ENCODE results near the gene CASP7.

The CASP7 gene

GRCh38 chr10:113709221-113709838, 29.6 kb downstream of the CASP7 start:
- Histone ChIP-seq H3K9ac (no peak overlapping the region), H3K4me1 (peaks cover 18% of the 10 kb centered on the region), H3K9me3 (no peaks in the 10 kb centered on the region; the same call in 1 of the 2 replicates), H3K4me2 (no peak overlapping the region), H3K27ac (no peak overlapping the region), H4K20me1 (peaks cover 66% of the 10 kb centered on the region), H3K27me3 (no peaks in the 10 kb centered on the region), H3K4me3 (no peak overlapping the region), H3K36me3 (peaks cover 33% of the 10 kb centered on the region)
- TF ChIP-seq Cebpa-rat (IDR thresholded peaks at IDR 0.05) = no peak

GRCh38 chr10:113711142-113711541, 31.4 kb downstream of the CASP7 start:
- Histone ChIP-seq H3K4me3 (no peak overlapping the region), H3K27me3 (no peaks in the 10 kb centered on the region), H3K4me2 (no peak overlapping the region), H3K36me3 (peaks cover 44% of the 10 kb centered on the region), H3K9ac (no peak overlapping the region), H4K20me1 (peaks cover 72% of the 10 kb centered on the region), H3K9me3 (no peaks in the 10 kb centered on the region; the same call in none of the 2 replicates), H3K4me1 (peaks cover 22% of the 10 kb centered on the region), H3K27ac (no peak overlapping the region)
- no peak for TF ChIP-seq Cebpa-rat (IDR thresholded peaks at IDR 0.05)

GRCh38 chr10:113712024-113712423, 32.3 kb downstream of the CASP7 start:
- H4K20me1 ChIP-seq = peaks cover 74% of the 10 kb centered on the region
- no peak overlapping the region for H3K27ac ChIP-seq
- no peak overlapping the region for H3K9ac ChIP-seq
- no peak for TF ChIP-seq Cebpa-rat (IDR thresholded peaks at IDR 0.05)
- H3K27me3 ChIP-seq = no peaks in the 10 kb centered on the region
- peaks cover 47% of the 10 kb centered on the region for H3K36me3 ChIP-seq
- H3K4me1 ChIP-seq = peaks cover 26% of the 10 kb centered on the region
- peaks cover 1% of the 10 kb centered on the region for H3K9me3 ChIP-seq
- H3K4me2 ChIP-seq = no peak overlapping the region
- H3K4me3 ChIP-seq = no peak overlapping the region

- H4K20me1 ChIP-seq = peaks cover 72% of the 10 kb centered on the region
- peaks cover 10% of the 10 kb centered on the region for H3K9me3 ChIP-seq
- no peak overlapping the region for H3K9ac ChIP-seq
- H3K27ac ChIP-seq = no peak overlapping the region
- TF ChIP-seq Cebpa-rat (IDR thresholded peaks at IDR 0.05) = no peak
- H3K4me3 ChIP-seq = no peak overlapping the region
- no peaks in the 10 kb centered on the region for H3K27me3 ChIP-seq
- H3K4me2 ChIP-seq = no peak overlapping the region
- peaks cover 57% of the 10 kb centered on the region for H3K36me3 ChIP-seq
- H3K4me1 ChIP-seq = peaks cover 19% of the 10 kb centered on the region
Observed at GRCh38 chr10:113712755-113713639, 33.3 kb downstream of the CASP7 start.

- H4K20me1 ChIP-seq = peaks cover 69% of the 10 kb centered on the region
- no peak overlapping the region for H3K27ac ChIP-seq
- no peak for TF ChIP-seq Cebpa-rat (IDR thresholded peaks at IDR 0.05)
- no peak overlapping the region for H3K9ac ChIP-seq
- H3K36me3 ChIP-seq = peaks cover 59% of the 10 kb centered on the region
- H3K9me3 ChIP-seq = peaks cover 15% of the 10 kb centered on the region
- H3K27me3 ChIP-seq = no peaks in the 10 kb centered on the region
- H3K4me3 ChIP-seq = no peak overlapping the region
- H3K4me1 ChIP-seq = peaks cover 15% of the 10 kb centered on the region
- H3K4me2 ChIP-seq = no peak overlapping the region
Observed at GRCh38 chr10:113713640-113713982, 33.9 kb downstream of the CASP7 start.

- H3K36me3 ChIP-seq = peaks cover 69% of the 10 kb centered on the region
- no peaks in the 10 kb centered on the region for H3K27me3 ChIP-seq
- H3K4me2 ChIP-seq = no peak overlapping the region
- peaks cover 8% of the 10 kb centered on the region; the same call in 1 of the 2 replicates for H3K4me1 ChIP-seq
- no peak overlapping the region for H3K9ac ChIP-seq
- H3K27ac ChIP-seq = no peak overlapping the region
- H3K9me3 ChIP-seq = peaks cover 15% of the 10 kb centered on the region; the same call in 1 of the 2 replicates
- H4K20me1 ChIP-seq = peaks cover 47% of the 10 kb centered on the region
- H3K4me3 ChIP-seq = no peak overlapping the region
- TF ChIP-seq Cebpa-rat (IDR thresholded peaks at IDR 0.05) = no peak
Observed at GRCh38 chr10:113716109-113716910, 36.6 kb downstream of the CASP7 start.

- Histone ChIP-seq H3K4me2 (no peak overlapping the region), H3K36me3 (peaks cover 82% of the 10 kb centered on the region), H4K20me1 (0 out of 2 replicates have a peak, but pooled peaks cover 27% of the 10 kb centered on the region), H3K9ac (no peak overlapping the region), H3K4me3 (no peak overlapping the region), H3K4me1 (peaks cover 8% of the 10 kb centered on the region; the same call in 1 of the 2 replicates), H3K27ac (no peak overlapping the region), H3K9me3 (peaks cover 15% of the 10 kb centered on the region; the same call in 1 of the 2 replicates), H3K27me3 (no peaks in the 10 kb centered on the region)
- TF ChIP-seq Cebpa-rat (IDR thresholded peaks at IDR 0.05) = no peak
Observed at GRCh38 chr10:113718969-113719822, 39.5 kb downstream of the CASP7 start.

- Histone ChIP-seq H3K36me3 (peaks cover 82% of the 10 kb centered on the region), H3K27ac (no peak overlapping the region)
Observed at GRCh38 chr10:113720386-113720785, 40.7 kb downstream of the CASP7 start.

More at GRCh38 chr10:113720386-113720785, 40.7 kb downstream of the CASP7 start:
- Histone ChIP-seq H4K20me1 (0 out of 2 replicates have a peak, but pooled peaks cover 19% of the 10 kb centered on the region), H3K4me2 (no peak overlapping the region), H3K4me3 (no peak overlapping the region), H3K4me1 (peaks cover 8% of the 10 kb centered on the region; the same call in 1 of the 2 replicates), H3K9ac (no peak overlapping the region), H3K27me3 (no peaks in the 10 kb centered on the region), H3K9me3 (peaks cover 15% of the 10 kb centered on the region; the same call in 1 of the 2 replicates)
- no peak for TF ChIP-seq Cebpa-rat (IDR thresholded peaks at IDR 0.05)

All from BLaER1 (cell line).